ENCODE results near the gene ZFYVE21.

ZFYVE21 gene

GRCh38 chr14:103738701-103739451, 23.3 kb downstream of the ZFYVE21 start:
- no peak overlapping the region for H3K9ac ChIP-seq (ENCODE audit: low read depth, low read length)
- peaks cover 13% of the 10 kb centered on the region for H3K4me1 ChIP-seq (ENCODE audit: insufficient read depth, low read length)
- H3K36me3 ChIP-seq (ENCODE audit: insufficient read depth, low read length) = no peaks in the 10 kb centered on the region; the same call in 1 of the 2 replicates
- H3K9me3 ChIP-seq (ENCODE audit: control insufficient read depth, insufficient read depth, low read length) = no peaks in the 10 kb centered on the region

GRCh38 chr14:103739466-103739792, 23.8 kb downstream of the ZFYVE21 start:
- Histone ChIP-seq H3K36me3 (ENCODE audit: insufficient read depth, low read length) (no peaks in the 10 kb centered on the region), H3K4me1 (ENCODE audit: insufficient read depth, low read length) (peaks cover 13% of the 10 kb centered on the region), H3K9me3 (ENCODE audit: control insufficient read depth, insufficient read depth, low read length) (no peaks in the 10 kb centered on the region), H3K9ac (ENCODE audit: low read depth, low read length) (no peak overlapping the region)

- Histone ChIP-seq H3K36me3 (ENCODE audit: insufficient read depth, low read length) (no peaks in the 10 kb centered on the region), H3K9me3 (ENCODE audit: control insufficient read depth, insufficient read depth, low read length) (no peaks in the 10 kb centered on the region), H3K4me1 (ENCODE audit: insufficient read depth, low read length) (peaks cover 13% of the 10 kb centered on the region), H3K9ac (ENCODE audit: low read depth, low read length) (no peak overlapping the region)
Observed at GRCh38 chr14:103739793-103740501, 24.3 kb downstream of the ZFYVE21 start.

- H3K9me3 ChIP-seq (ENCODE audit: control insufficient read depth, insufficient read depth, low read length) = no peaks in the 10 kb centered on the region
- H3K36me3 ChIP-seq (ENCODE audit: insufficient read depth, low read length) = no peaks in the 10 kb centered on the region
- no peak overlapping the region for H3K9ac ChIP-seq (ENCODE audit: low read depth, low read length)
- H3K4me1 ChIP-seq (ENCODE audit: insufficient read depth, low read length) = peaks cover 13% of the 10 kb centered on the region
Observed at GRCh38 chr14:103740991-103741689, 25.5 kb downstream of the ZFYVE21 start.

GRCh38 chr14:103741876-103742275, 26.3 kb downstream of the ZFYVE21 start:
- H3K9ac ChIP-seq (ENCODE audit: low read depth, low read length) = no peak overlapping the region
- H3K4me1 ChIP-seq (ENCODE audit: insufficient read depth, low read length) = peaks cover 13% of the 10 kb centered on the region
- H3K9me3 ChIP-seq (ENCODE audit: control insufficient read depth, insufficient read depth, low read length) = no peaks in the 10 kb centered on the region
- no peaks in the 10 kb centered on the region for H3K36me3 ChIP-seq (ENCODE audit: insufficient read depth, low read length)

GRCh38 chr14:103742499-103743255, 27.1 kb downstream of the ZFYVE21 start:
- Histone ChIP-seq H3K36me3 (ENCODE audit: insufficient read depth, low read length) (no peaks in the 10 kb centered on the region), H3K9me3 (ENCODE audit: control insufficient read depth, insufficient read depth, low read length) (no peaks in the 10 kb centered on the region), H3K9ac (ENCODE audit: low read depth, low read length) (no peak overlapping the region), H3K4me1 (ENCODE audit: insufficient read depth, low read length) (peaks cover 13% of the 10 kb centered on the region)

GRCh38 chr14:103743691-103744090, 28.1 kb downstream of the ZFYVE21 start:
- no peak overlapping the region for H3K9ac ChIP-seq (ENCODE audit: low read depth, low read length)
- H3K4me1 ChIP-seq (ENCODE audit: insufficient read depth, low read length) = peaks cover 13% of the 10 kb centered on the region

GRCh38 chr14:103744621-103745395, 29.2 kb downstream of the ZFYVE21 start:
- H3K9ac ChIP-seq (ENCODE audit: low read depth, low read length) = no peak overlapping the region
- H3K36me3 ChIP-seq (ENCODE audit: insufficient read depth, low read length) = no peaks in the 10 kb centered on the region
- H3K9me3 ChIP-seq (ENCODE audit: control insufficient read depth, insufficient read depth, low read length) = no peaks in the 10 kb centered on the region
- H3K4me1 ChIP-seq (ENCODE audit: insufficient read depth, low read length) = peaks cover 9% of the 10 kb centered on the region

More at GRCh38 chr14:103743691-103744090, 28.1 kb downstream of the ZFYVE21 start:
- Histone ChIP-seq H3K36me3 (ENCODE audit: insufficient read depth, low read length) (no peaks in the 10 kb centered on the region), H3K9me3 (ENCODE audit: control insufficient read depth, insufficient read depth, low read length) (no peaks in the 10 kb centered on the region)

- Histone ChIP-seq H3K9ac (ENCODE audit: low read depth, low read length) (no peak overlapping the region), H3K36me3 (ENCODE audit: insufficient read depth, low read length) (no peaks in the 10 kb centered on the region), H3K4me1 (ENCODE audit: insufficient read depth, low read length) (peaks cover 9% of the 10 kb centered on the region), H3K9me3 (ENCODE audit: control insufficient read depth, insufficient read depth, low read length) (no peaks in the 10 kb centered on the region)
Observed at GRCh38 chr14:103745424-103745823, 29.8 kb downstream of the ZFYVE21 start.

GRCh38 chr14:103746701-103747100, 31.1 kb downstream of the ZFYVE21 start:
- Histone ChIP-seq H3K9me3 (ENCODE audit: control insufficient read depth, insufficient read depth, low read length) (no peaks in the 10 kb centered on the region), H3K9ac (ENCODE audit: low read depth, low read length) (no peak overlapping the region), H3K4me1 (ENCODE audit: insufficient read depth, low read length) (peaks cover 4% of the 10 kb centered on the region)

GRCh38 chr14:103748534-103748857, 32.9 kb downstream of the ZFYVE21 start:
- no peaks in the 10 kb centered on the region for H3K9me3 ChIP-seq (ENCODE audit: control insufficient read depth, insufficient read depth, low read length)
- no peaks in the 10 kb centered on the region for H3K4me1 ChIP-seq (ENCODE audit: insufficient read depth, low read length)
- no peak overlapping the region for H3K9ac ChIP-seq (ENCODE audit: low read depth, low read length)
- H3K36me3 ChIP-seq (ENCODE audit: insufficient read depth, low read length) = no peaks in the 10 kb centered on the region

More at GRCh38 chr14:103746701-103747100, 31.1 kb downstream of the ZFYVE21 start:
- H3K36me3 ChIP-seq (ENCODE audit: insufficient read depth, low read length) = no peaks in the 10 kb centered on the region

- H3K4me1 ChIP-seq (ENCODE audit: insufficient read depth, low read length) = no peaks in the 10 kb centered on the region
- H3K36me3 ChIP-seq (ENCODE audit: insufficient read depth, low read length) = no peaks in the 10 kb centered on the region
- H3K9me3 ChIP-seq (ENCODE audit: control insufficient read depth, insufficient read depth, low read length) = no peaks in the 10 kb centered on the region
- no peak overlapping the region for H3K9ac ChIP-seq (ENCODE audit: low read depth, low read length)
Observed at GRCh38 chr14:103749452-103749851, 33.8 kb downstream of the ZFYVE21 start.

- no peak overlapping the region for H3K9ac ChIP-seq (ENCODE audit: low read depth, low read length)
- H3K4me1 ChIP-seq (ENCODE audit: insufficient read depth, low read length) = no peaks in the 10 kb centered on the region
- H3K9me3 ChIP-seq (ENCODE audit: control insufficient read depth, insufficient read depth, low read length) = no peaks in the 10 kb centered on the region
- no peaks in the 10 kb centered on the region for H3K36me3 ChIP-seq (ENCODE audit: insufficient read depth, low read length)
Observed at GRCh38 chr14:103749860-103750259, 34.2 kb downstream of the ZFYVE21 start.

GRCh38 chr14:103753774-103754173, 38.2 kb downstream of the ZFYVE21 start:
- Histone ChIP-seq H3K9ac (ENCODE audit: low read depth, low read length) (no peak overlapping the region), H3K9me3 (ENCODE audit: control insufficient read depth, insufficient read depth, low read length) (no peaks in the 10 kb centered on the region), H3K4me1 (ENCODE audit: insufficient read depth, low read length) (no peaks in the 10 kb centered on the region)

More at GRCh38 chr14:103753774-103754173, 38.2 kb downstream of the ZFYVE21 start:
- no peaks in the 10 kb centered on the region for H3K36me3 ChIP-seq (ENCODE audit: insufficient read depth, low read length)
